ENCODE data around the gene GAL. TPM values are rescaled to one million over a fixed set of nuclear protein-coding genes. Genes with fewer than 3 reads are reported as not detected.
"Not testable (repeated sequence)": the region's sequence is repeated elsewhere in the genome, so short reads cannot be mapped to it uniquely, and the experiment has no call there.

Gene GAL, protein sequence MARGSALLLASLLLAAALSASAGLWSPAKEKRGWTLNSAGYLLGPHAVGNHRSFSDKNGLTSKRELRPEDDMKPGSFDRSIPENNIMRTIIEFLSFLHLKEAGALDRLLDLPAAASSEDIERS
- 1 to 10 TPM in 3 of 6 donors, under 1 TPM in 3; 0.38 to 1.6 (median 0.98) TPM for total RNA-seq
- polyA plus RNA-seq, result 1 to 10 TPM in 1 of 2 donors, under 1 TPM in 1; 0.72 to 6.3 TPM

DNA sequence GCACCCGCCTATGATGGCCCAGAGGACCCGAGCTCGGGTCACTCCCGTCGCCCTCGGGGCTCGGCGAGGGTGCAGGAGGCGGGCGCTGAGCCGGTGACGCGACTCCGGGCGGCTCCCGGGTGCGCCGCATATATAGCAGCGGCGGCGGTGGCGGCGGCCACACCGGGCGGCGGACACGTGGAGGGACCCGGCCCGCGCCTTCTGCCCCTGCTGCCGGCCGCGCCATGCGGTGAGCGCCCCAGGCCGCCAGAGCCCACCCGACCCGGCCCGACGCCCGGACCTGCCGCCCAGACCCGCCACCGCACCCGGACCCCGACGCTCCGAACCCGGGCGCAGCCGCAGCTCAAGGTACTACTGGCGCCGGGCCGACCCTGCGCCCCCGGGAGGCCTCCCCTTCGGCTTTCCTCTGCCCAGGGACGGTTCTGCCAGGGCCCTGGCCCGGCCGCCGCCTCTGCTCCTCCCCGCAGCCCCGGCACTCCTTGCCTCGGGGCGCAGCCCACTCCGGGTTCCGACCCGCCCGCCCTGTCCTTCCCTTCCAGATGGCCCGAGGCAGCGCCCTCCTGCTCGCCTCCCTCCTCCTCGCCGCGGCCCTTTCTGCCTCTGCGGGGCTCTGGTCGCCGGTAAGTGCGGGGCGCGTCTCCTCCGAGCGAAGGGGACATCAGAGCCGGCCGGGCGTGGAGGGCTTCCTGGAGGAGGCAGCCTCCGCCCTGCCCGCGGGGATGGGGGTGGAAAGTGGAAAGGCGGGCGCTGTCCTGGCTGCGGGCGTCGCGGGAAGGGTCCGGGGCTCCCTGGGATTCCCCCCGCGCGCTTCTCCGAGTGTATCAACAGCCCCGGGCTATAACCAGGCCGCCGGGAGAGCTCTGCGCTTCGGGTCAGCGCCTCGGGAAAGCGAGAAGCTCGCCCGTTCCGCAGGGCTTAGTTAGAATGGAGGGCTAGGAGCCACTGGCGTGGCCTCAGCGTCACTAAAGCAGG is at the start of gene GAL:
Gene GAL, plus strand, starts transcription at position 160 of the 972 bp plus-strand sequence. Its CDS starts 380 bp downstream, at position 540.
- Histone ChIP-seq H3K27me3 (peaks cover 0 to 14% (median 4%) of the 10 kb centered on the region in 4 donors), H3K4me3 (peak within 1 kb of the TSS in 3 of 4 donors; percentile 5 to 51 (median 29)), H3K27ac (no peak within 1 kb of the TSS), H3K9me3 (no peaks in the 10 kb centered on the region), H3K4me1 (peaks cover 0 to 9% (median 0%) of the 10 kb centered on the region in 3 donors), H3K36me3 (no peaks in the 10 kb centered on the region)
- FAIRE-seq (no peak), ATAC-seq (peak; percentile 71 to 78 (median 74)), DNase-seq (peak in 2 of 6 donors; percentile 70)
- whole genome bisulfite sequencing, 2 donors, result 7 to 8% methylated on average over 71 to 113 of the region's 113 CpGs
- intact Hi-C loops (cut with DNase I), result no loop called here
- no peak for TF ChIP-seq CTCF (IDR thresholded peaks at IDR 0.05)

GRCh38 chr11:68634606-68635005 is 49.7 kb upstream of the GAL start:
- H3K9me3 ChIP-seq; FAIRE-seq; H3K4me1 ChIP-seq; ATAC-seq; H3K36me3 ChIP-seq; intact Hi-C loops (cut with DNase I); H3K27ac ChIP-seq; H3K27me3 ChIP-seq; H3K4me3 ChIP-seq; DNase-seq: not testable (repeated sequence)
- WGBS, 2 donors, result 46 to 61% methylated on average over 7 of the region's 7 CpGs

- FAIRE-seq; DNase-seq; H3K4me1 ChIP-seq; ATAC-seq; H3K27me3 ChIP-seq; H3K36me3 ChIP-seq; intact Hi-C loops (cut with DNase I); H3K4me3 ChIP-seq; H3K9me3 ChIP-seq; H3K27ac ChIP-seq: not testable (repeated sequence)
- 53 to 54% methylated on average over 6 of the region's 7 CpGs for WGBS, 2 donors
Measured at GRCh38 chr11:68635172-68635571, 49.2 kb upstream of the GAL start.

GRCh38 chr11:68635883-68636282 is 48.5 kb upstream of the GAL start:
- H3K36me3 ChIP-seq; H3K27ac ChIP-seq; H3K4me3 ChIP-seq; ATAC-seq; H3K9me3 ChIP-seq; intact Hi-C loops (cut with DNase I); DNase-seq; H3K4me1 ChIP-seq; FAIRE-seq; H3K27me3 ChIP-seq: not testable (repeated sequence)
- 62 to 66% methylated on average over 9 to 10 of the region's 10 CpGs for WGBS, 2 donors

DNA sequence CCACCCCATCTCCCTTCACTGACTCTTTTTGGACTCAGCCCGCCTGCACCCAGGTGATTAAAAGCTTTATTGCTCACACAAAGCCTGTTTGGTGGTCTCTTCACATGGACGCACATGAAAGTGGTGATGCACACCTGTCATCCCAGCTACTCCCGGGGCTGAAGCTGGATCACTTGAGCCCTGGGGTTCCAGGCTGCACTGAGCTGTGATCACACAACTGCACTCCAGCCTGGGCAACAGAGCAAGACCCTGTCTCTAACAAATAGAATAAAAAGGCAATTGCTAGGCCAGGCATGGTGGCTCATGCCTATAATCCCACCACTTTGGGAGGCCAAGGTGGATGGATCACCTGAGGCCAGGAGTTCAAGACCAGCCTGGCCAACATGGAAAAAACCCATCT is 45.0 kb upstream of the GAL start:
- H3K4me3 ChIP-seq; H3K4me1 ChIP-seq; intact Hi-C loops (cut with DNase I); FAIRE-seq; H3K27ac ChIP-seq; H3K36me3 ChIP-seq; H3K27me3 ChIP-seq; DNase-seq; H3K9me3 ChIP-seq; ATAC-seq: not testable (repeated sequence)
- 69 to 82% methylated on average over 3 of the region's 3 CpGs for WGBS, 2 donors

DNA sequence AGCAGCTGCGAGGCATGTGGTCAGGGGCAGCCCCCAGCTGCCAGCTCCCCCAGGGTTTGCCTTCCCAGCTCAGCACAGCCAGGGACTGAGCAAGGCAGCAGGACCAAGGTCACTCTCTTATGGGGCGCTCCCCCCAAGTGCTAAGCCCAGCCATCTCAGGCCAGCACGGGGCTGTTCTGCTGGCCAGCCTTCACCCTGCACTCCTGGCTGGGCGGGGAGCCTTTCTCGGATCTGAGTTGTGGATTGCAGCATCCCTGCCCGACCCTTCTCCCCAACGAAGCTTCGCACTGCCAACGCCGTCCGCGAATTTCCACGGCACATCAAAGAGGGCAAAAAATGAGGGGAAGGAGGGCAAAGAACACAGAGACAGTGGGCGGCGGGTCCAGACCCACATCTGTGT is 42.5 kb upstream of the GAL start:
- no peak for FAIRE-seq
- no peaks in the 10 kb centered on the region for H3K36me3 ChIP-seq
- H3K9me3 ChIP-seq, result no peaks in the 10 kb centered on the region
- H3K4me1 ChIP-seq, result no peaks in the 10 kb centered on the region
- TF ChIP-seq CTCF (IDR thresholded peaks at IDR 0.05), result no peak
- no peak for ATAC-seq
- WGBS, 2 donors, result 68 to 72% methylated on average over 14 to 15 of the region's 15 CpGs
- H3K27ac ChIP-seq, result no peak overlapping the region
- H3K4me3 ChIP-seq, result no peak overlapping the region
- intact Hi-C loops (cut with DNase I), result no loop called here
- no peaks in the 10 kb centered on the region for H3K27me3 ChIP-seq
- DNase-seq, result no peak

Measured in pancreas (tissue), 10 donors.